Stimulated activated CD4-positive, alpha-beta T cell treated with anti-CD3 and anti-CD28 coated beads, Interleukin-12 subunit alpha, Interleukin-12 subunit beta, amount 100 ng/mL, for 4 hours (primary cell): Measurements from ENCODE around the gene ACSS3.

Source experiments
- DNase-seq: peaks from one replicate; pipeline ENCODE4 v3.0.0-alpha.2; 2020

ACSS3 gene

DNA sequence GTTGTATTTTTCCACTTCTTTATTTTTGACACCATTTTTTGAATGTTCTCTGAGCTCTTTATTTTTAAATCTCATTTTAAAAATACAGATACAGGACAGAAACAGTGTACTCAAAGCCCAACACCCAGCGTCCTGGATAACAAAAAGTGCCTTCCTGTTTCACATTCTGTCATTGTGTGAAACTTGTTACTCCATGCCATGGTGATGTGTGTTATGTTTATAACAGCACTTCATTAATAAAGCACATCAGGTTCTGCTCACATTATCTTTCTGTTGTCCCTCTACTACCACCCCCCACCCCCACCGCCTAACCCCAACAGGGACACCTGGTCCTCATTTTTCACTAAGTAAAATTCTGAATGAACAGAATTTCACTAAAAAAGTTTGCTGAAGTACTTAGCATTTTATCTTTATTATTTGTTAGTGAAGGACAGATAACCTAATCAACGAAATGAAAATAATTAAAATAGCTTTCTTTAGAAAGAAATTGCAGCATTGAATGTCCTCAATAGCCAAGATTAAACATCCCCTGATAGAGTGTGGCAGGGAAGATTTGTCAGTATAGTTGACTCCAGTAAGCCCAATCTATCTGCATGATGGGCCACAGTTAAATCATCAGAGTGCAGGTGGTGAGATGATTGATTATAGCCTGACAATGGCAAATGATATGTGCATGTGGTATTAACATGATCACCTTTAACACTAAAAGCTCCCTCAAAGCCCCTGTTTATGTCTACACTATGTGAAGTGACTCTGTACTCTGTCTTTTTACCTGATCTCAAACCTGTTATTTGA lies 153.9 kb downstream of the ACSS3 start:
- no peak for DNase-seq

DNA sequence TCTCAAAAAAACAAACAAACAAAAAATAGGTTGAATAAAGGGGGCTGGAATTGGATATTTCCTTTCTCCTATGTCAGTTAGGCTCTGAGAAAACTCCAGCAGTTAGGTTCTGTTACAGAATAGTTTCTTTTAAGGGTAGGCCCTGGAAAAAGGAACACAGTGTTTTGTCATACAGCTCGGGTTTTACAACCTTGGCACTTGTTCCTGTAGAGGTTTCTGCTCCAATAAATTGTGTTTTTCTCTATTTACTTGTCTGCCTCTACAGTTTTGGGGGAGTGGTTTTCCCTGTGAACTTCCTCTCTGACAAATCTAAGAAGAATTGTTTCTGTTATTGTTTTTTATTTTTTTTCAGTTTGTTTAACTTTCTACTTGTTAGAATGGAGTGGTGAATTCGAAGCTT lies 167.6 kb downstream of the ACSS3 start:
- no peak for DNase-seq

DNA sequence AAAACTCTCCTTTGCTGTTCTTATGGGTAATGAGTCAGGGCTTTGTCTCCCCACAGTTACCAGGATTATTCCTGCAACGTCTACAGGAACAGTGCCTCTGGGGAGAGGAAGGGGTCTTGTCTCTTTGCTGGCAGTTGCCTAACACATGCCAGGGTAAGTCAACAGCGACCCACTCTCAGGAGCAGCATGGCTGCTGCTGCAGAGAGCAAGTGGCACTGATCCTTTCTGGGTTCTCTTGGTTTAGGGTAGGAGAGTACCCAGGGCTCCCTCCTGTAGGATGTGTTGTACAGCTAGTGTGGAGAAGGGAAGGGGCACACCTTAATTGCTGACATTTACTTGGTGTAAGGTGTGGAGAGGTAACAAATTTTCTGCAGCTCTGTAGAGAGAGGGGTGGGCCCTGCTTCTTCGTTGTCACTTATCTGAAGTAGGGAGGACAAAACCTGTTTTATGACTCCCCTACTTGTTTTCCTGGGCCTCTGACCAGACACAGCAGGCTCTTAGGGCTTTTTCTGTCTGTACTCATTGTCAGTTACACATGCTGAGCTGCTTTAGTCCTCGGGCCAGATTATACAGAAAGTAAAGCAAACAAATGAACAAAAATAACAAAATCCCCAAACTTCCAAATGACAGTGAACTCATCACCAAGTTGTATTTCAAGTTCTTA lies 168.2 kb downstream of the ACSS3 start:
- DNase-seq = no peak

DNA sequence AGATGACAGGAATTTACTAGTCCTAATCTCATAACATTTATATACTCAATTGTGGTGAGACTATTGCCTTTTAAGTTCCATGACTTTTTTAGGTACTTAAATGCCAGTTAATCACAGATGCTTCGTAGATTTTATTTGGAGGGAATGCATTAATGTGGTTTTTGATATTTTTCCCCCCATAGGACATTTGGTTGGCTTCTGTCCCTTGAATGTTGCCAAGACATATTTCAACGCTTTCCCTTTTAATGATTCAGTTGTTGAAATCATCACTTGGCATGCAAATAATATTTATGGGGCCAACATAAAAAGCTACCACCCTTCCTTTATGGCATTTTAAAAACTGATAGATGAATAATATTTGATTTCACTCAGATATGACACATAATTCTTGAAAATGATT lies 172.1 kb downstream of the ACSS3 start:
- no peak for DNase-seq

DNA sequence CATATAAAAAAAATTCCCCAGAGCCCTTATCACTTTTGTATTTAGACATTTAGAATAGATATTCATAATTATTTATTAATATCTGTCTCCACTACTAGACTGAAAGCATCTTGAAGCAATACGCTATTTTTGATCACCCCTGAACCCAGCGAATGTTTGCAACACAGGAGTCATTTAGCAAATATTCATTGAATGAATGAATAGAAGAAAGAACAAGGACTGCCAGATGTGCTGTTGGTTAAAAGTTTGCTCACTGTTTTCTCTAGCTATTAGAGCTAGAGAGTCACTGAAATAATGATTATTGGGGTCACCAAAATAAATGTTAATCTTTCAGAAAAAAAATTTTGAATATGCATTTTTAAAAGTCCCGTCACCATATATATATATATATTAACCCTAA lies 174.3 kb downstream of the ACSS3 start:
- no peak for DNase-seq

DNA sequence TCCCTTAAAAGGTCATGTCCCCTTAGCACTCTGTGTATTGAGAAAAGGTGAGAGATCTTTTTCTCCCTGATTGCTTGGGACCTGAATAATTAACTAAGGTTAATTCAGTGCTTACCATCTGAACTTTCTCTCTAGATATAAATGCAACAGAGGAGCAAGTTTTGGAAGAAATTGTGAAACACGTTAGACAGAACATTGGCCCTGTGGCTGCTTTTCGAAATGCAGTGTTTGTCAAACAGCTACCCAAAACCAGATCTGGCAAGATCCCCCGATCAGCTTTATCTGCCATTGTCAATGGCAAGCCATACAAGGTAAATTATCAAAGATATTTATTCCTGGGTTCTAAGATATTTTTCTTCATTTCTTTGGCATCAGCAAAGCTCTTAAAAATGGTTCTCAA lies 175.5 kb downstream of the ACSS3 start:
- DNase-seq = no peak

DNA sequence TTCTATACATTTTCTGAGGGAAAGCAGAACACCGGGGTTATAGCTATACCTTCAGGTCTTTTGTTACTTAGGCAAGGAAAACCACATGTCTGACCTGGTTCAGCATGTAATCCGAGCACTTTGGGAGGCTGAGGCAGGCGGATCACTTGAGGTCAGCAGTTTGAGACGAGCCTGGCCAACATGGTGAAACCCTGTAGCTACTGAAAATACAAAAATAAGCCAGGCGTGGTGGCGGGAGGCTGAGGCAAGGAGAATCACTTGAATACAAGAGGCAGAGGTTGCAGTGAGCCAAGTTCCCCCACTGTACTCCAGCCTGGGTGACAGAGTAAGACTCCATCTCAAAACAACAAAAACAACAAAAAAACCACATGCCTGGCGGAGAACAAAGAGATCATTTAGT lies 177.6 kb downstream of the ACSS3 start:
- DNase-seq = no peak

DNA sequence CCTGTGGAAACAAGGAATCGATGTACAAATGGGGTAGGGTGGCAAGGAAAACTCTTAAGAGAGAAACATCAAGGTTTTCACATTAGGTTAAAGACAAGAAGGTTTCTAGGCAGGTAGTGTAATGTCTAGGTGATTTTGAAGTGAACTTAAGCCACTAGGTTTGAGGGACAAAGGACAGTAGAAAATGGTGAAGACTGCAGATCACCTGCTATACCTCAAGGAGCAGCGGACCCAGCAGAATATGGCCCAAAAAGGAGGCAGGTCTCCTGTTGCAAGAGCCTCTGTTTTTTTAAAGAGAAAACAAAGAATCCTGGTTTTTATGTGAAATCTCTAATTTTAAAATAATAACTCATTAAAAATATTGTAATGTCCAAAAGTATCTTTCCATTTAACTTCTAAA lies 178.1 kb downstream of the ACSS3 start:
- DNase-seq = no peak

DNA sequence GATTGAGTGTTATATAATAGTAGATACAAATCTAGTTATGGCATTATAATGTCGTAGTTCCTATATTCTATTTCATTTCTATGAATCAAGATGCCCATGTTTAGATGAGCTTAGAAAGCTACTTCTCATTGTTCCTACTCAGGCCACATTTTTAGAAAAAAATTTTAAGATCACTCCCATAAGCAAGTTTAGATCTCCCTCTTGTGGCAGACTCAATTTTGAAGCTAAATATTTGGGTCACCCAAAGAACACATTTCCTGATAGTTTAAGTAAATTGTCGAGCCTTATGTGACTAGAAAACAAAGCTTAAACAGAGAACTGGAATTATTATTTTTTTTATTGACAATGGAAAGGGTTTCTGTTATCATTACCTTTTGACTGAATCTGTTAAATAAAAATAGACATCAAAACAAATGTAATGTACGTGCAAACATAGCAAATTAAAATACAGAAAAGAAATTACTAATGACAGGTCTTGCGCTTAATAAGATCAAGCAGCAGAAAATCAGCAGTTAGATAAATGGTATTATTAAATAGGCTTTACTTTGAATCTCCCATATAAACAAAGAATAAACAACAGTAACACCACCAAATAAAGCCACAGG lies 180.2 kb downstream of the ACSS3 start:
- DNase-seq = no peak

DNA sequence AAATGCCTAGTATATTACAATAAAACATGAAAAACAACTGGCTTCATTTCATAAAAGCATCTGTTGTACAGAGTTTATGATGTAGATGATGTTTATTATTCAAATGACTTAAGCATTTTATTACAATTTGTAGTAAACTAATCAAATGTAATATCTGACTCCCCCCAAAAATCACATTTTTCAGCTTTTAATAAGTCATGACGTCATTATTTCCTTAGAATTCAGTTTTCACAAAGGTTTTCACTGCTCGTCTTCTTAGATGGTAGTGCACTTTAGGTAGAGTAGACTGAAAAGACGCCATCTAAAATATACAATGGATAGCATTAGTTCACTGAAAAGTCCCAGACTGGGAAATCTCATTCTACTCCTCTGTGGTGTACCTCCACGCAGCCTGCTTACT lies 181.5 kb downstream of the ACSS3 start:
- DNase-seq = no peak

DNA sequence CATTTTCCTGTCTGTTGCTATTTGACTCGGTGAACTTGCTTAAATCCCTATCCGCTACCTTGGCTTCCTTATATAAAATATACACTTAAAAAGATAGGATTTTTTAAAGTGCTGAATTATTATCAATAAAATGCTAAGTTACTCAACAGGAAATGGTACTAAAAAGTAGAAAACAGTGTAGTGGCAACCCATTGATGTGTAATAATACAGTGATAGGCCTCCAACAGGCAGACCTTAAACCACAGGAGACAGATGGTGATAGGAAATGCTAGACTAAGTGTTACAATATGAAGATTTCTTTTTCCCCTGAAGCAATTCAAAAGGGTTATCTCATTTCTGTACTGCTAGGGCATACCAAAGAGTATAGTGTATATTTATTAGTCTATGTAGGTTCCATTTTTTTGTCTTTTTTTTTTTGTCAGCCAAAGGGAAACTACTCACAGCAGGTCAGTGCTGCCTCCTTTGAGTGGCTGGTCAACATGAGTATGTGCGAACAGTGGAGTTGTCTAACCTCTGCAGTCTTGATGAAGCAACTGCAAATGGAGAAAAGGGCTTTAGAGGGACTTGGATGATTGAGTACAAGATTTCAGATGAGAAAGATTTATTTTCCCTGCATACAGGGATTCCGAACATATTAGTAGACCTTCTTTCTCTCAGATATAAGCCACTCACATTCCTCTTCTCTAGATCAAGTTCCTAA lies 183.8 kb downstream of the ACSS3 start:
- no peak for DNase-seq

DNA sequence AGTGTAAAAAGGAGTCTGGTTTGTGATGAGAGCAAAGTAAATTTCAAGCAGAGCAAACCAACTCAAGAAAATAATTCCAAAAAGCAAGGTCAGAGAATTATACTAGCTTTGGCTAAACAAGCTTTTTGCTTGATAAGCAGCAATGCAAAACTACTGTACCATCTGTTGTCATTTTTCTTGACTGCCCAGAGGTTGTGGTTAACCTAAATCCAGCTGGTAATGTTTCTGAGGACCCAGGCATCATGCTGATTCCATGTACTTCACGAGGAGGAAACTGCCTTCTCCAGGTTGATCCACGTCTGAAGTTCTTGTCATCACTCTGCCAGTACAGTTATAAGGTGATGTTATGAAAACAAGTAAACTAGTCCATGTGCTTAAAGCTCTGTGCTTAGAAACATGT lies 185.2 kb downstream of the ACSS3 start:
- no peak for DNase-seq

DNA sequence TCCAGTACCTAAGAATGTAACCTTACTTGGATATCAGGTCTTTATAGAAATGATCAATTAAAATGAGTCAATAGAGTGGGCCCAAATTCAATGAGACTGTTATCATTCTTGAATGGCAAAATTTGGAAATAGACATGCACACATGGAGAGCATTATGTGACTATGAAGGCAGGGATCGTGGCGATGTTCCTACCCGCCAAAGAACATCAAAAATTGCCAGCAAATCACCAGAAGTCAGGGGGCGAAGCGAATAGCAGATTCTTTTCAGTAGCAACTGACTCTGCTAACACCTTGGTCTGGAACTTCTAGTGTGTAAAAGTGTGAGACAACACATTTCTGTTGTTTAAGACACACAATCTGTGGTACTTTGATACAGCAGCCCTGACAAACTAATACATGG lies 192.5 kb downstream of the ACSS3 start:
- no peak for DNase-seq

DNA sequence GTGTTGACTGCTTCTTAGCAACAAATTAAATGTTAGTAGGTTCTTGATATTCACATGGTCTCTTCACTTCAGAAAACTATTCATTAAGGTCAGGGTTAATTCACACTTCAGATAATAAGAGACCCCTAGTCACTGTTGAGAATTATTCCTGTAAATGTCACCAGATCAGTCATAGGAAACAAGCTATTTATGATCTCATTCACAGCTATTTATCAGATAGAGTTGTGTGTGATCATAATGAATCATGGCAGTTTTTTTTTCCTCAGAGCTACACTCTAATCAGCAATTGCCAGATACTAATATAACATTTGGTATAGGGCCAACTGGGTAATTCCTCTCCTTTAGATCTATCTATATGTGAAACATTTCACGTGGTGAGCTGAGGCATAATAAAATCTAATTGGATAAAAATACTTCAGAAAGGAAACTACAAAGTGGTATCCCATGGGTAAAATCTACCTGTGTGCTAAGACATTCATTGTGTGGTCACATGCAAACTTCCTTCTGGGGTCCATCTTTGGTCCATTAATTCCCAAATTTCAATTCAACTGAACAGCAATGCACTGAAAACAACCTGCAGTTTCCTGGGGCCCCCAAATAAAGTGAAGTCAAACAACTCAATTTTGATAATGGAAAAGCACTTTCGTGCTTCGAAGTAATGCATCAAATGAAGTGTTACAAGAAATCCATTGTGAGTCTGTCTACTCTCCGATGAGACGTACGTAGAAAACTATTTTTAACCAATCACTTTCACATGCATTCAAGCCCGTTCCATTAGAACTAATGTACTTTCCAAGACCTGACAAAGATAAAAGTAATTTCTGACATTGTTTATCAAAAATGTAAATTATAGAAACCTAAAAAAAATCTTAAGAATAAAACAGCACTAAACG lies 197.0 kb downstream of the ACSS3 start:
- no peak for DNase-seq

DNA sequence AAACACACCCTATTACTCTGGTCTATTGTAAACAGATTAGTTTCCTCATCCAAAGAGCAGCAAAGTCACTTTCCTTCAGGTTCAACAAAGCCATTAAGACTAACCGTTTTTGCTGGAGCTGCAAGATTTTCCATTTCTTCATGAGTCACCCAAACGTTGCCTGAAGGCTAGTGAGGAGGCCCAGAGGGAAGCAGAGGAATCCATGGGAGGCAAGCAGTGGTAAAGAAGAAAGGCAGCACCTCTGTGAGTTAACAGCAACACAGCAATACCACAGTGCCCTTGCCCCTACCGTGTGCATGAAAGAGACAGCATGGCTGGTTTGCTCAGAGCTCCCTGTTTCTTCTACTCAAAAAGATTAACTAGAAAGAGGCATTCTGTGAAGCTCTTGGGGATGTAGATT lies 206.3 kb downstream of the ACSS3 start:
- DNase-seq = no peak

DNA sequence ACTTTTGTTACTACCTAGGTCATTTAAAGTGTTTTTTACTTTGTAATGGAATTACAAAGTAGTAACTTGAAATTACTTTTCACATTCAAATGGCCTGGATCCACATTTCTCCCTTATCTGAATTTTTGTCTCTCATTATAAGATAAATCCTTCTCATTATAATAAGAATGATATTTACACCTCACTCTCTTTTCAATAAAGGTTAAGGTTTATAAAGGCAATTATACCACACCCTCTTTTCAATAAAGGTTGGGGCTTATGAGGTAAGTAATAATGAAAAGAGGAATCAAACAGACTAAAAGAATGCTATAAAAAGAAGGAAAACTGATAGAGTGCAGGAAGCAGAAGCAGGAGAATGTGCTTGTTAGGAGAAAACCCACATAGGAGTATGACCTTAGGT lies 210.8 kb downstream of the ACSS3 start:
- no peak for DNase-seq

DNA sequence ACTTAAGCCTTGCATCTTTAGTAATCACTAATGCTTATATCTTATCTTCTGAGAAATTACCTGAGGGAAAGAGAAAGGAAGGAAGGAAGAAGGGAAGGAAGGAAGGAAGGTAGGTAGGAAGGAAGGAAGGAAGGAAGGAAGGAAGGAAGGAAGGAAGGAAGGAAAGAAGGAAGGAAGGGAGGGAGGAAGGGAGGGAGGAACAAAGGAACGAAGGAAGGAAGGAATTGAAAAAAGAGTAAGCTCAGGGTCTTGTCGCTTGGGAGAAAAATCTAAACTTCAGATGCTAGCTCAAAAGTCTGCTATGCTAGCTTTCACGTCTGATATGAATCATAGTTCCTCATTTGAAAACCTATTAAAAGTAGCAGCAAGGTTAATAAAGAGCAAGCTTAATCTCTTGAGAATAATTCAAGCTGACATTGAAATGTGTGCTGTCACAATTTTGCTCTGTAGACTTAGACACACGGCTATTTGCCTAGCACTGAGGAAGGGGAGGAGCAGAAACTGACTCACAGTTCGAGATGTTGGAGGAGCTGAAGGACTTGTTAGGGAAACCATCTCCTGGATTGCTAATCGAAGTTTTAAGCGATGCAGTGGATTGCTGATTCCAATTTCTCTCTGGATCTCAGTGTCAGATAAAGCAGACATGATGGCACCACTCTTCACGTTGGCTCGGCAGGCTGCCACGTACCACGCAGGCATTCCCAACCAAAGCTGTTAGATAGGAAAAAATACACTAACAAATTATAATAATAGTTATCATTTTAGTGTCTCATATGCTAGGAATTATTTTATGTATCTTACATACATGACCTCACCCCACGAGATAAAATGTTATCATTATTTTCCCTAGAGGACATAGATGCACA lies 216.7 kb downstream of the ACSS3 start:
- DNase-seq = no peak

DNA sequence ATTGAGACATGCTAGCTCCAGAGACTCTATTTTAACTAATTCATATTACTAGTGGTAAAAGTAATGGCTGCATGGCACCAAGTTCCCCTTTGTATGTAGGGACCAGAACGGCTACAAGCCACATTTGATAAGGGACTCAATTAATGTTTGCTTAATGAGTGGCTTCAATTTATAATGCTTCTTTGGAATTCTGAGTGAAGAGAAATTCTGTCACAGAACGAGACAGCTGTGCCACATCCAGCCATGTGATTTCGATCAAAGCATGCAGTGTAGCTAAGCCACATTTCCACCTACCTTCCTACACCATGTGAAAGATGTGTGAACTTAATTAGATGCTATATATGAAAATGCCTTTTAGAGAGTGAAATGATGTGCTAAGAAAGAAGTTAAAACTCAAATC lies 217.4 kb downstream of the ACSS3 start:
- DNase-seq = no peak

DNA sequence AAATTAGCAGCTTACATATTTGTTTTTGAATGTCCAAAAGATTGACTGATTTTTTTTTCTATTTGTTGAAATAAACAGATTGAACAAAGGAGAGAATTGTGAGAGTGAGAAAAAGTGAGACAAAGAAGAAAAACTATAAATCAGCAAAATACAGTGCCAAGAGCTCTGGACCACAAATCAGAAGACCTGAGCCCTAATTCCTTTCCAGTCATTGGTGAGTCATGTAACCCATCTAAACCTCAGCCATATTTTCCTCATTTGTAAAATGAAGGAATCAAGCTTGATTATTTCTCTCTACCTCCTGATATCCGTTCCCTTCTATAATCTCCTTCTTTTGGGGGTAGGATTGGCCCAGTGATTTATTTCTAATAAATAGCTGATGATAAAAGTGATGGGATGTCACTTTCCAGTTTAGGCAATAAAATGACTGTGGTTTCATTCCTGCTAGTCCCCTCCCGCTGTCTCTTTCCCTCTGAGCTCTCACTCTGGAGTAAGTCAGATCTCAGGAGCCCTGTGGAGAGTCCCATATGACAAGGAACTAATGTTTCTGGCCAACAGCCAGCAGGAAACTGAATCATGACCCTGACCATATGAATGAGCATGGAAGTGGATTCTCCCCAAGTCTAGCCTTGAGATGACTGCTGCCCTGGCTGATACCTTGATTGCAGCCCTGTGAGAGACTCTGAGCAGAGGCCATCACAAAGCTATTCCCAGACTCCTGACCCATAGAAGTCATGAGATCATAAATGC lies 218.9 kb downstream of the ACSS3 start:
- DNase-seq = no peak

DNA sequence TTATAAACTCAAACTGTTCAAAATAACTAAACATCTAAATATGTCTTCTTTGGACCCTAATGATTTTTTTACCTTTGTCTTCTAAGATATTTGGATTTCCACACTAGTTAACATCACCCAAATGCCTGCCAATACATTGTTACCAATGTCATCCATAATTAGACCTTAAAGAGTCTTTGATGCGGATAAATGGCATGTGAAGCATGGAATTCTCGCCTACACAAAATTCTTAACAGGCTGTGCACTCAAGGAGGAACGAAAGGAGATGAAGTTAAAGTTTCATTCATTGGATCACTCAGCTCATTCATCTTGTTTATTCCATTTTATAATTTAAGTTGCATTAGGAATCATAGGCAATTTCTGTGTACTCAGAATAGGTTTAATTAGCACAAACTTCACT lies 219.7 kb downstream of the ACSS3 start:
- DNase-seq = no peak

DNA sequence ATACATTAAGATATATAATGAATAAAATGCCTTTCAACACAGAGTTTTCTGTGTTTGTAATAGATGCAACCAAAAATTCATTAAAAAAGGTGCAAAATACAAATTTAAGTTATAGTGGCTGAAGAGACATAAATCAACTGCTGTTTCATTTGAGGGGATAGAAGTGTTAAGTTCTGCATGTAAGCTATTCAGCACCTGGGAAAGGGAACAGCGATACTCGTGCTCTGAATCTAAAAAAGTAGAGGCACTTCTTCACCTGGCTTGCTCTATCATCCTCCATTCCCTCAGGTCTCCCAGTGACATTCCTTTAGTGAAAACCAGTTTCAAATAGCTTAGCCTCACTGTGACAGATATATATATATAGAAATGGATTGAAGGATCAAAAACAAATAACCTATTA lies 222.6 kb downstream of the ACSS3 start:
- DNase-seq = no peak
